ENCODE results near the gene TCEAL9.

The TCEAL9 gene

GRCh38 chrX:103356130-103356798, at the start of gene TCEAL9:
TSS of gene TCEAL9 (plus strand) at chrX:103356506. CDS start at chrX:103357685, 1,179 bp downstream.
- H3K4me1 ChIP-seq (ENCODE audit: control insufficient read depth, insufficient read depth, low read length), result no peaks in the 10 kb centered on the region
- H3K36me3 ChIP-seq (ENCODE audit: control insufficient read depth in 2 of 2, insufficient read depth in 1 of 2, low read length in 2 of 2), result peaks cover 0 to 8% of the 10 kb centered on the region in 2 experiments; a peak in 1 of 3 replicates
- peak within 1 kb of the TSS; percentile 53 for H3K27ac ChIP-seq (ENCODE audit: extremely low read depth, low read depth, low read length)
- H3K9me3 ChIP-seq (ENCODE audit: control insufficient read depth, insufficient read depth, low read depth, low read length), result no peaks in the 10 kb centered on the region
- H3K4me3 ChIP-seq (ENCODE audit: low read depth, low read length), result peak within 1 kb of the TSS; percentile 59
- CTCF ChIA-PET, result interaction anchor here (1.1 kb wide), 1 partner anchor 126 kb away, joined by 3 read pairs; no protein-coding TSS in a partner anchor
- POLR2A ChIA-PET, result interaction anchor here (0.6 to 1.9 kb wide), 12 partner anchors 15 to 195 kb away, joined by 3 to 12 read pairs (median 5); partner anchors contain the start of genes BEX3 and TCEAL7
- TF ChIP-seq GLI4 (tag by site-specific recombination; IDR thresholded peaks at IDR 0.05) (no peak), ZNF600 (tag by site-specific recombination; IDR thresholded peaks at IDR 0.05) (peak; percentile 35; the same call in 1 of the 2 replicates), PRDM10 (tag by site-specific recombination; IDR thresholded peaks at IDR 0.05) (peak; percentile 66), KLF16 (tag by site-specific recombination; IDR thresholded peaks at IDR 0.05) (0 out of 2 replicates have a peak, but pooled peaks have one; percentile 48), ZNF362 (tag by site-specific recombination; IDR thresholded peaks at IDR 0.05) (no peak), ZBTB11 (tag by site-specific recombination; conservative IDR thresholded peaks at IDR 0.05; ENCODE audit: low read depth) (0 out of 2 replicates have a peak, but pooled peaks have one; percentile 23), ZNF433 (tag by site-specific recombination; IDR thresholded peaks at IDR 0.05; ENCODE audit: low read depth) (no peak), ZNF629 (tag by site-specific recombination; IDR thresholded peaks at IDR 0.05) (peak; percentile 75), SP3 (tag by site-specific recombination; IDR thresholded peaks at IDR 0.05) (peak; percentile 59; the same call in 1 of the 2 replicates), ZNF555 (tag by site-specific recombination; conservative IDR thresholded peaks at IDR 0.05) (no peak), ZNF366 (tag by site-specific recombination; conservative IDR thresholded peaks at IDR 0.05) (peak; percentile 78), ZFHX2 (tag by site-specific recombination; conservative IDR thresholded peaks at IDR 0.05) (peak; percentile 24; the same call in 1 of the 2 replicates), ZBTB17 (tag by site-specific recombination; IDR thresholded peaks at IDR 0.05) (no peak), IKZF3 (tag by site-specific recombination; IDR thresholded peaks at IDR 0.05) (peak; percentile 62), SP2 (tag by site-specific recombination; IDR thresholded peaks at IDR 0.05) (peak; percentile 51), ZNF423 (tag by site-specific recombination; IDR thresholded peaks at IDR 0.05) (no peak), ZNF558 (tag by site-specific recombination; IDR thresholded peaks at IDR 0.05) (no peak), ZNF398 (tag by site-specific recombination; IDR thresholded peaks at IDR 0.05) (peak; percentile 65), ZNF660 (tag by site-specific recombination; IDR thresholded peaks at IDR 0.05) (peak; percentile 70; the same call in 1 of the 2 replicates), ZNF571 (tag by site-specific recombination; IDR thresholded peaks at IDR 0.05) (no peak), ZNF449 (tag by site-specific recombination; IDR thresholded peaks at IDR 0.05) (no peak), KLF1 (tag by site-specific recombination; IDR thresholded peaks at IDR 0.05) (peak; percentile 40), ZBTB20 (tag by site-specific recombination; IDR thresholded peaks at IDR 0.05) (peak; percentile 24; the same call in 1 of the 2 replicates), ZNF239 (tag by site-specific recombination; IDR thresholded peaks at IDR 0.05) (no peak)
